ENCODE results near the gene CUEDC1.

DNA sequence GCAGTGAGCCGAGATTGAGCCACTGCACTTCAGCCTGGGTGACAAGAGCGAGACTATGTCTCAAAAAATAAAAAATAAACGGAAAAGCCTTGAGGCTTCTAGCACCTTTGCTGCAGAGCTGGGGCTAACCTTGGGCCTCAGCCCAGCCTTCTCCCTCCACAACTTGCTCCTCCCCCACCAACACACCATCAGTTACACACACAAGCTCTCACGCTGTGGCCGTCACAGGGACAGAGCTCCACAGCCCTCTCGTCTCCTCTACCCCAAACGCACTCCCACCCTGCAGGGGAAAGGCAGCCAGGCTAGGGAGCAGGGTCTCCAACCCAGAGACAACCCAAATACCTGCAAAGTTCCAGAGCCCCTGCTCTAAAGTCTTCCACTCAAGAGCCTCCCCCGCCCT is 83.3 kb downstream of the CUEDC1 start:
- TF ChIP-seq POLR2A (IDR thresholded peaks at IDR 0.05; ENCODE audit: low read depth) (no peak), POLR2AphosphoS5 (IDR thresholded peaks at IDR 0.05) (no peak)
